ENCODE data around the gene GPR137B.

The GPR137B gene

DNA sequence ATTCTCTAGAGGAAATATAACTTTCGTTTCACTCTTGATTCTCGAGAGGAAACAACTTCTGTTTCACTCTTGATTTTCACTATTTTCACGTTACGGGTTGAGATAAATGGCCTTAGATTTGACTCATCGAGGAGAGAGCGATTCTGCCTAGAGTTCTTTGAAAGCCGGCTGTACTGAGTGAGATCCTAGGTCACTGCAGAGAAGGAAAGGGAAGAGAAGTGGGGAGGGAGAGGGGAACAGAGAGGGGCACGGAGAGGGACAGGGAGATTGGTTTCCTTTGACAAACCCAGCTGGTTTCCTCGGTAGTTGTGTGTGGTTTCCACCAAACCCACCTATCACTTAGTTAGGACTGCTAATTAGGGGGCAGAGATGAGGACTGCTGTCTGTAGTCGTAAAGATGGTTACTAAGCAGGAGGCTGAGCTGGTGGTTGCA, 21.6 kb upstream of the GPR137B start:
- Histone ChIP-seq H3K36me3 (ENCODE audit: control insufficient read depth in 2 of 2, insufficient read depth in 1 of 2, low read length in 2 of 2) (no peaks in the 10 kb centered on the region), H3K9me3 (ENCODE audit: control insufficient read depth, insufficient read depth, low read depth, low read length) (no peaks in the 10 kb centered on the region), H3K4me3 (ENCODE audit: low read depth, low read length) (no peak overlapping the region), H3K4me1 (ENCODE audit: control insufficient read depth, insufficient read depth, low read length) (no peaks in the 10 kb centered on the region), H3K27ac (ENCODE audit: extremely low read depth, low read depth, low read length) (no peak overlapping the region)
- TF ChIP-seq PRDM1 (tag by site-specific recombination; IDR thresholded peaks at IDR 0.05) (peak; percentile 92), ZNF544 (tag by site-specific recombination; IDR thresholded peaks at IDR 0.05) (no peak)
- POLR2A ChIA-PET: no interaction called here
- CTCF ChIA-PET: interaction anchor here (0.5 kb wide), 1 partner anchor 110 kb away, joined by 4 read pairs; no protein-coding TSS in a partner anchor

DNA sequence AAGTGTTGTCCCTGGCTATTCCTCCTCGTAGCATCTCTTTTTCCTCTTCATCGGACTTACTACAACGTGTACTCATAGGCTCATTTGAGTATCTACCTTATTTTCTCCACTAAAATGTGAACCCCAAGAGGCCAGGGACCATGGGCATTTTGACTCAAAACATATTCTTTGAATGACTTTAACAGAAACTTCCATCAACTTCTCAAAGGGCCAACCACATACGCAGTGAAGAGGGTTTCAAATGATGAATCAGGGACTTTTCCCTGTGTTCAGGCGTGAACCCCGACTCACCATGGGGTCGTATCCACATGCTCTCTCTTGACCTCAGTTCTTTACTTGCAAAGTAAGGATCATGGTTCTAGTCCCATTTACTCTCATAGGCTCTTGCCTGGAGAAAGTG, 20.2 kb upstream of the GPR137B start:
- no peaks in the 10 kb centered on the region for H3K9me3 ChIP-seq (ENCODE audit: control insufficient read depth, insufficient read depth, low read depth, low read length)
- H3K36me3 ChIP-seq (ENCODE audit: control insufficient read depth in 2 of 2, insufficient read depth in 1 of 2, low read length in 2 of 2): no peaks in the 10 kb centered on the region
- no peak overlapping the region for H3K27ac ChIP-seq (ENCODE audit: extremely low read depth, low read depth, low read length)
- ChIA-PET POLR2A (no interaction called here), CTCF (no interaction called here)
- TF ChIP-seq ZNF112 (tag by site-specific recombination; IDR thresholded peaks at IDR 0.05) (no peak), ZNF423 (tag by site-specific recombination; IDR thresholded peaks at IDR 0.05) (no peak), ZNF623 (tag by site-specific recombination; IDR thresholded peaks at IDR 0.05) (no peak), ZBTB11 (tag by site-specific recombination; conservative IDR thresholded peaks at IDR 0.05; ENCODE audit: low read depth) (no peak), ZNF544 (tag by site-specific recombination; IDR thresholded peaks at IDR 0.05) (no peak), ZNF341 (tag by site-specific recombination; IDR thresholded peaks at IDR 0.05; ENCODE audit: low read depth) (no peak), ZNF121 (tag by site-specific recombination; IDR thresholded peaks at IDR 0.05) (no peak)
- H3K4me3 ChIP-seq (ENCODE audit: low read depth, low read length): no peak overlapping the region
- no peaks in the 10 kb centered on the region for H3K4me1 ChIP-seq (ENCODE audit: control insufficient read depth, insufficient read depth, low read length)

GRCh38 chr1:236123563-236123962, 18.8 kb upstream of the GPR137B start:
- no peak overlapping the region for H3K4me3 ChIP-seq (ENCODE audit: low read depth, low read length)
- no peaks in the 10 kb centered on the region for H3K4me1 ChIP-seq (ENCODE audit: control insufficient read depth, insufficient read depth, low read length)
- ChIA-PET POLR2A (no interaction called here), CTCF (interaction anchor here (1.5 kb wide), 1 partner anchor 9 kb away, joined by 4 read pairs; no protein-coding TSS in a partner anchor)
- H3K36me3 ChIP-seq (ENCODE audit: control insufficient read depth in 2 of 2, insufficient read depth in 1 of 2, low read length in 2 of 2): no peaks in the 10 kb centered on the region
- no peak for TF ChIP-seq ZNF621 (tag by site-specific recombination; IDR thresholded peaks at IDR 0.05)
- TF ChIP-seq ZNF335 (tag by site-specific recombination; conservative IDR thresholded peaks at IDR 0.05): peak; percentile 20; the same call in 1 of the 2 replicates
- H3K27ac ChIP-seq (ENCODE audit: extremely low read depth, low read depth, low read length): no peak overlapping the region
- no peaks in the 10 kb centered on the region for H3K9me3 ChIP-seq (ENCODE audit: control insufficient read depth, insufficient read depth, low read depth, low read length)

- Histone ChIP-seq H3K4me3 (ENCODE audit: low read depth, low read length) (no peak overlapping the region), H3K4me1 (ENCODE audit: control insufficient read depth, insufficient read depth, low read length) (no peaks in the 10 kb centered on the region), H3K27ac (ENCODE audit: extremely low read depth, low read depth, low read length) (no peak overlapping the region), H3K9me3 (ENCODE audit: control insufficient read depth, insufficient read depth, low read depth, low read length) (no peaks in the 10 kb centered on the region), H3K36me3 (ENCODE audit: control insufficient read depth in 2 of 2, insufficient read depth in 1 of 2, low read length in 2 of 2) (no peaks in the 10 kb centered on the region)
- CTCF ChIA-PET: interaction anchor here (0.6 to 1.5 kb wide), 6 partner anchors 11 to 1026 kb away, joined by 3 to 5 read pairs (median 4); no protein-coding TSS in a partner anchor
- POLR2A ChIA-PET: no interaction called here
- TF ChIP-seq CTCF (tag by site-specific recombination; IDR thresholded peaks at IDR 0.05): peak; percentile 61; the same call in 1 of the 2 replicates
- TF ChIP-seq ZBTB11 (tag by site-specific recombination; conservative IDR thresholded peaks at IDR 0.05; ENCODE audit: low read depth): no peak
These were observed 17.4 kb upstream of the GPR137B start for GRCh38 chr1:236124965-236125364.
